K562 (cell line): Measurements from ENCODE around the gene GFRA4.

Source experiments
- CHD4 ChIP-seq: fragments of 200-600 bp; sonication (generic); IDR thresholded peaks from 3 replicates; pipeline ENCODE4 v1.6.1; 2012; ENCODE audit warnings: low read depth, mild to moderate bottlenecking, mixed read lengths, low read length, inconsistent platforms; ENCODE audit not compliant: insufficient read depth, insufficient replicate concordance, poor library complexity, severe bottlenecking
- EZH2 ChIP-seq: IDR thresholded peaks from 2 replicates; pipeline ENCODE4 v1.6.1; 2012; ENCODE audit warnings: low read depth, mild to moderate bottlenecking, inconsistent platforms, low read length, borderline replicate concordance
- JUN ChIP-seq, 2 experiments: sonication (generic) in 1 of 2; formaldehyde crosslinking in 1 of 2; IDR thresholded peaks; 2 replicates each; pipeline versions ENCODE4 v1.6.1 to v1.8.0; 2012 to 2022; ENCODE audit warnings: borderline replicate concordance in 2 of 2, mild to moderate bottlenecking in 2 of 2, improper control_type of control experiment in 1 of 2, low read depth in 1 of 2, low read length in 1 of 2, missing genetic modification reagents in 1 of 2
- RAD21 ChIP-seq, 2 experiments: fragments of 250-450 bp in 1 of 2; fragments of 450-650 bp in 1 of 2; sonication (Bioruptor Pico) in 1 of 2; formaldehyde crosslinking in 1 of 2; IDR thresholded peaks in 1 of 2; conservative IDR thresholded peaks in 1 of 2; 2 replicates each; pipeline versions ENCODE4 v1.4.0 to v1.8.0; 2020 to 2022; ENCODE audit warnings: mild to moderate bottlenecking in 2 of 2, moderate library complexity in 1 of 2
- RBM22 ChIP-seq: fragments of 200-400 bp; formaldehyde crosslinking; IDR thresholded peaks from 2 replicates; pipeline ENCODE4 v1.6.1; 2018; ENCODE audit warnings: low read length, low read depth; ENCODE audit not compliant: poor library complexity, severe bottlenecking
- SP1 ChIP-seq: sonication (generic); formaldehyde crosslinking; IDR thresholded peaks from 2 replicates; pipeline ENCODE4 v1.8.1; 2022; ENCODE audit warnings: mild to moderate bottlenecking, missing genetic modification reagents
- SREBF2 ChIP-seq: sonication (generic); formaldehyde crosslinking; IDR thresholded peaks from 2 replicates; pipeline ENCODE4 v1.4.0; 2020; ENCODE audit warnings: mild to moderate bottlenecking, missing genetic modification reagents
- STAT6 ChIP-seq: sonication (generic); formaldehyde crosslinking; IDR thresholded peaks from 2 replicates; pipeline ENCODE4 v1.8.1; 2023; ENCODE audit warnings: mild to moderate bottlenecking, missing genetic modification reagents
- THRAP3 ChIP-seq: fragments of 450-650 bp; IDR thresholded peaks from 2 replicates; pipeline ENCODE4 v1.6.1; 2016; ENCODE audit warnings: mild to moderate bottlenecking, inconsistent platforms, borderline replicate concordance

- TF ChIP-seq SREBF2 (no peak), RBM22 (no peak), THRAP3 (no peak), RAD21 (CRISPR knock-in tag; conservative IDR thresholded peaks at IDR 0.05 in 1 of 2, IDR thresholded peaks at IDR 0.05 in 1 of 2) (no peak), JUN (IDR thresholded peaks at IDR 0.05; ENCODE audit: borderline replicate concordance, low read depth, low read length) (no peak), JUN (CRISPR knock-in tag; IDR thresholded peaks at IDR 0.05; ENCODE audit: borderline replicate concordance) (no peak), STAT6 (CRISPR knock-in tag) (no peak), SP1 (CRISPR knock-in tag) (no peak), CHD4 (no peak), EZH2 (no peak)
These were observed 27.9 kb downstream of the GFRA4 start for GRCh38 chr20:3635346-3635745.
